Parathyroid adenoma (tissue), 2 donors: ENCODE results near the gene KLHL26.

Source experiments
- H2AFZ ChIP-seq: fragments of 300-600 bp; sonication (generic); one replicate; pipeline ENCODE4 v1.7.0; 2017; ENCODE audit warnings: antibody characterized with exemption, mild to moderate bottlenecking
- H3K27ac ChIP-seq: fragments of 300-600 bp; sonication (generic); one replicate; pipeline ENCODE4 v1.7.0; 2017
- H3K27me3 ChIP-seq: fragments of 300-600 bp; sonication (generic); one replicate; pipeline ENCODE4 v1.7.0; 2017; ENCODE audit warnings: low read length; ENCODE audit not compliant: control insufficient read depth, insufficient read depth
- H3K36me3 ChIP-seq: fragments of 300-600 bp; sonication (generic); one replicate; pipeline ENCODE4 v1.7.0; 2017; ENCODE audit warnings: low read length; ENCODE audit not compliant: control insufficient read depth, insufficient read depth
- H3K4me1 ChIP-seq: fragments of 300-600 bp; sonication (generic); one replicate; pipeline ENCODE4 v1.7.0; 2017; ENCODE audit warnings: control low read depth
- H3K4me2 ChIP-seq: fragments of 300-600 bp; sonication (generic); one replicate; pipeline ENCODE4 v1.7.0; 2017; ENCODE audit warnings: low read length
- H3K4me3 ChIP-seq: fragments of 300-600 bp; sonication (generic); one replicate; pipeline ENCODE4 v1.7.0; 2017; ENCODE audit warnings: low read depth, low read length
- H3K79me2 ChIP-seq: fragments of 300-600 bp; sonication (generic); one replicate; pipeline ENCODE4 v1.7.0; 2017; ENCODE audit warnings: control low read depth
- H3K9ac ChIP-seq: fragments of 300-600 bp; sonication (generic); one replicate; pipeline ENCODE4 v1.7.0; 2017; ENCODE audit warnings: mild to moderate bottlenecking
- H3K9me3 ChIP-seq: fragments of 300-600 bp; sonication (generic); one replicate; pipeline ENCODE4 v1.7.0; 2017; ENCODE audit warnings: low read length; ENCODE audit not compliant: control insufficient read depth
- CTCF ChIP-seq: fragments of 300-600 bp; sonication (generic); IDR thresholded peaks from one replicate; pipeline ENCODE4 v1.7.0; 2017; ENCODE audit warnings: antibody characterized with exemption, mild to moderate bottlenecking
- donor health status: primary hyperparathyroidism.

The KLHL26 gene

GRCh38 chr19:18687740-18688465 lies 51.1 kb downstream of the KLHL26 start:
- Histone ChIP-seq H3K9me3 (no peaks in the 10 kb centered on the region), H3K79me2 (peaks cover 63% of the 10 kb centered on the region), H3K36me3 (no peaks in the 10 kb centered on the region), H3K27ac (no peak overlapping the region), H3K4me1 (peaks cover 25% of the 10 kb centered on the region), H3K27me3 (no peaks in the 10 kb centered on the region), H3K4me2 (no peak overlapping the region), H3K9ac (no peak overlapping the region), H2AFZ (no peak overlapping the region), H3K4me3 (no peak overlapping the region)
- no peak for TF ChIP-seq CTCF

- H3K4me1 ChIP-seq = peaks cover 5% of the 10 kb centered on the region
- H3K4me3 ChIP-seq = no peak overlapping the region
- no peaks in the 10 kb centered on the region for H3K27me3 ChIP-seq
- H3K4me2 ChIP-seq = no peak overlapping the region
- H3K9me3 ChIP-seq = no peaks in the 10 kb centered on the region
- peaks cover 33% of the 10 kb centered on the region for H3K79me2 ChIP-seq
- H3K36me3 ChIP-seq = no peaks in the 10 kb centered on the region
- no peak overlapping the region for H3K27ac ChIP-seq
- no peak for TF ChIP-seq CTCF
- H2AFZ ChIP-seq = no peak overlapping the region
- H3K9ac ChIP-seq = no peak overlapping the region
Measured at GRCh38 chr19:18696023-18696422, 59.2 kb downstream of the KLHL26 start.

- Histone ChIP-seq H3K27me3 (no peaks in the 10 kb centered on the region), H3K9ac (no peak overlapping the region), H3K79me2 (peaks cover 28% of the 10 kb centered on the region), H3K4me3 (no peak overlapping the region), H3K4me1 (peaks cover 10% of the 10 kb centered on the region), H3K4me2 (no peak overlapping the region), H3K36me3 (no peaks in the 10 kb centered on the region), H2AFZ (no peak overlapping the region), H3K27ac (no peak overlapping the region), H3K9me3 (no peaks in the 10 kb centered on the region)
- no peak for TF ChIP-seq CTCF
Measured at GRCh38 chr19:18697680-18698079, 60.9 kb downstream of the KLHL26 start.

GRCh38 chr19:18698321-18699167 lies 61.7 kb downstream of the KLHL26 start:
- H3K4me3 ChIP-seq = no peak overlapping the region
- H3K9me3 ChIP-seq = no peaks in the 10 kb centered on the region
- H3K9ac ChIP-seq = no peak overlapping the region
- peaks cover 10% of the 10 kb centered on the region for H3K4me1 ChIP-seq
- H3K4me2 ChIP-seq = no peak overlapping the region
- no peaks in the 10 kb centered on the region for H3K27me3 ChIP-seq
- no peak overlapping the region for H2AFZ ChIP-seq
- H3K79me2 ChIP-seq = peaks cover 28% of the 10 kb centered on the region
- H3K36me3 ChIP-seq = no peaks in the 10 kb centered on the region
- no peak for TF ChIP-seq CTCF
- H3K27ac ChIP-seq = no peak overlapping the region
